HG03571 (cell line): ENCODE results near the gene SAMSN1.

Experiments used
- ATAC-seq: cut with Tn5 transposase; IDR thresholded peaks from one replicate; pipeline ENCODE4 v1.9.1; 2021; ENCODE audit not compliant: unreplicated experiment

The SAMSN1 gene

DNA sequence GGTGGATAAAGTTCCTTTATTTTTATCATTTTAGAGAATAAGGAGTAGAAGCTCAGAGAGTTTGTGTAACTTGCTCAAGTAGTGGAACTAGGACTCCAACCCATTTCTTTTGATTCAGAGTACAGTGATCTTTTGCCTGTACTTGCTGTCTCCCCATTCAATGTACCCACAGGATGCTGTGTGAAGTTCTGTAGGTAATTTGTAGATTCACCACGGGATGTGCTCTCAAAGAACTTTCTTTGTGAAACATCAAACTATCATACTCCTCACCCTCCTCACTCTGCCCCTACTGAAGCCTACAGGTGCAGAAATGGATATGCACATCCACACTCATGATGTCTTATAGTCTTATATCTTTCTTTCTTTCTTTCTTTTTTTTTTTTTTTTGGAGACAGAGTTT lies 97.3 kb downstream of the SAMSN1 start:
- no peak for ATAC-seq

GRCh38 chr21:14438211-14438610 lies 107.9 kb downstream of the SAMSN1 start:
- ATAC-seq: no peak

GRCh38 chr21:14435423-14435822 lies 110.7 kb downstream of the SAMSN1 start:
- no peak for ATAC-seq
